Measurements from ENCODE around the gene DCHS2.

DCHS2 gene

GRCh38 chr4:154441124-154441523 is 50.5 kb downstream of the DCHS2 start:
- no peak for DNase-seq

- DNase-seq = no peak
Measured at GRCh38 chr4:154439224-154439623, 52.4 kb downstream of the DCHS2 start.

GRCh38 chr4:154435895-154436294 is 55.7 kb downstream of the DCHS2 start:
- no peak for DNase-seq

GRCh38 chr4:154433543-154433942 is 58.1 kb downstream of the DCHS2 start:
- no peak for DNase-seq

GRCh38 chr4:154429176-154429575 is 62.4 kb downstream of the DCHS2 start:
- no peak for DNase-seq

- no peak for DNase-seq
Measured at GRCh38 chr4:154427149-154427548, 64.5 kb downstream of the DCHS2 start.

GRCh38 chr4:154425514-154425913 is 66.1 kb downstream of the DCHS2 start:
- no peak for DNase-seq

- DNase-seq = no peak
Measured at GRCh38 chr4:154424810-154425484, 66.7 kb downstream of the DCHS2 start.

- DNase-seq = no peak
Measured at GRCh38 chr4:154422152-154422551, 69.4 kb downstream of the DCHS2 start.

- DNase-seq = no peak
Measured at GRCh38 chr4:154421618-154422017, 70.0 kb downstream of the DCHS2 start.

- no peak for DNase-seq
Measured at GRCh38 chr4:154417373-154417673, 74.3 kb downstream of the DCHS2 start.

GRCh38 chr4:154416190-154416547 is 75.4 kb downstream of the DCHS2 start:
- no peak for DNase-seq

- no peak for DNase-seq
Measured at GRCh38 chr4:154415313-154415712, 76.3 kb downstream of the DCHS2 start.

GRCh38 chr4:154414796-154415195 is 76.8 kb downstream of the DCHS2 start:
- no peak for DNase-seq

- DNase-seq = no peak
Measured at GRCh38 chr4:154414371-154414770, 77.2 kb downstream of the DCHS2 start.

GRCh38 chr4:154407443-154407842 is 84.2 kb downstream of the DCHS2 start:
- no peak for DNase-seq

- no peak for DNase-seq
Measured at GRCh38 chr4:154406018-154406795, 85.4 kb downstream of the DCHS2 start.

- no peak for DNase-seq
Measured at GRCh38 chr4:154399259-154399974, 92.2 kb downstream of the DCHS2 start.

- DNase-seq = no peak
Measured at GRCh38 chr4:154390324-154390723, 101.3 kb downstream of the DCHS2 start.

- DNase-seq = no peak
Measured at GRCh38 chr4:154389148-154389547, 102.5 kb downstream of the DCHS2 start.

- DNase-seq = no peak
Measured at GRCh38 chr4:154384012-154384411, 107.6 kb downstream of the DCHS2 start.

- DNase-seq = no peak
Measured at GRCh38 chr4:154376486-154376885, 115.1 kb downstream of the DCHS2 start.

- DNase-seq = no peak
Measured at GRCh38 chr4:154368060-154368459, 123.5 kb downstream of the DCHS2 start.

GRCh38 chr4:154367659-154368058 is 123.9 kb downstream of the DCHS2 start:
- DNase-seq = no peak
